Mammary epithelial cell (primary cell): ENCODE measurements around the gene TOB1.

Experiments
- CTCF ChIP-seq, 2 donors: IDR thresholded peaks in 1 of 2; conservative IDR thresholded peaks in 1 of 2; 2 replicates each; pipeline ENCODE4 v1.5.1; 2011 to 2012; ENCODE audit warnings: inconsistent platforms in 2 of 2, low read length in 2 of 2, mild to moderate bottlenecking in 2 of 2, control low read depth in 1 of 2, low read depth in 1 of 2; ENCODE audit not compliant: insufficient read depth in 1 of 2; ENCODE audit errors: extremely low read depth in 1 of 2
- EZH2 ChIP-seq: IDR thresholded peaks from 2 replicates; pipeline ENCODE4 v1.6.1; 2012; ENCODE audit warnings: low read length, inconsistent platforms, borderline replicate concordance

GRCh38 chr17:50867363-50868139 lies 1.4 kb upstream of the TOB1 start:
- TF ChIP-seq CTCF (conservative IDR thresholded peaks at IDR 0.05 in 1 of 2, IDR thresholded peaks at IDR 0.05 in 1 of 2; ENCODE audit: extremely low read depth in 1 of 2, insufficient read depth in 1 of 2, low read depth in 1 of 2, low read length in 2 of 2) (no peak), EZH2 (no peak)
